Stimulated activated CD4-positive, alpha-beta T cell treated with anti-CD3 and anti-CD28 coated beads, TNF-alpha, amount 100 ng/mL, for 24 hours (primary cell): Measurements from ENCODE around the gene TENT5A.
"Not testable (repeated sequence)": the region's sequence is repeated elsewhere in the genome, so short reads cannot be mapped to it uniquely, and the experiment has no call there.

Experiments used
- DNase-seq, 3 experiments: peaks; one replicate each; pipeline ENCODE4 v3.0.0-alpha.2; 2020; ENCODE audit warnings: low read depth in 3 of 3

TENT5A gene

DNA sequence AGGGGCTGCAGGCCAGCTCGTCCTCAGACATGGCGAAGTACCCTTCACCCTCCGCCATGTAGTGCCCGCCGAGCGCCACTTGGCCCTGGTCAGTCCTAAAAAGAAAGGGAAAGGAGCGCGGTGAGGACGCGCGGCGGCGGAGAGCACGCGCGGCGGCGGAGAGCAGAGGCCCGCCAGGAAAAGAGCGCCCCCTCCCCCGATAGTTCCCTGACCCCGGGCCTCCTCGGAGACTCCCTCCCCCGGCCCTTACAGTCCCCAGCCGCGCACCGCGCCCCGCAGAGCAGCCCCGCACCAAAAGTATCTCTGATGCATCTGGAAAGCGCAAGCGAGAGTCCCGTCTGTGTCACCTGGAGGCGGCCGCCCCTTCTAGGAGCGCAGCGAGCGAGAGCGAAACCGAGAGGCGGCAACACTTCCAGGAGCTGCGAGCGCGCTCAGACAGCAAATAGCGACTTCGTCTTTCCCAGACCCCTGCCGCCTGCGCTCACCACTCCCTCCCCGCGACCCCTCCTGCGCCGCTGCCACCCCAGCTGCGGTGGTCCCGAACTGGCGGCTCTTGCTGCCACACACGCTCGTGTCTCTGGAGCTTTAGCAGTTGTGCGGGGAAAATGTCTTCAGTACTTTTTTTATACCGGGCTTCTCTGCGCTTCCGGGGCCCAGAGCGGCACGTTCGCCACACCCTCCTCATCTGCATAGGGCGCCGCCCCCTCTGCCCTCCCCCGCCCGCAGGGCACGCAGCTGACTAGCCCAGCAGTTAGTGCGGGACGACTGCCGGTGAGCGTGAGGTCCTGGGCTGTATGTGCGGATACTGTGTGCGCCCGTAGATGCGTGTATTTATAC is at the start of gene TENT5A:
Gene TENT5A, minus strand, starts transcription at position 598 of the 837 bp plus-strand sequence. Its CDS starts 540 bp downstream, at position 58.
- peak; percentile 62 to 78 (median 66) for DNase-seq

DNA sequence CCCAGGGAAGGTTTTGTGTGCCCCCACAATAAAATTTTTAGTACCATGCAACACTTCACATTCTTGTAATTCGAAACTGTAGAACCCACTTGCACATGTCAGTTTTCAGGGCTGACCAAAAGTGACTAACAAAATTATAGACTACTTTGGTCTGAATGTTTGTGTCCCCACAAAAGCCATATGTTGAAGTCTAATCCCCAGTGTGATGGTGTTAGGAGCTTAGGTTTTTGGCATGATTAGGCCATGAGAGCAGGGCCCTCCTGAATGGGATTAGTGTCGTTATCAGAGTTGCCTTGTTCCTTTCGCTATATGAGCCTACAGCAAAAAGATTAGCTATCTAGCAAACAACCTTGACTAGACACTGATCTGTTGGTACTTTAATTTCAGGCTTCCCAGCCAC is 49.0 kb upstream of the TENT5A start:
- no peak for DNase-seq

DNA sequence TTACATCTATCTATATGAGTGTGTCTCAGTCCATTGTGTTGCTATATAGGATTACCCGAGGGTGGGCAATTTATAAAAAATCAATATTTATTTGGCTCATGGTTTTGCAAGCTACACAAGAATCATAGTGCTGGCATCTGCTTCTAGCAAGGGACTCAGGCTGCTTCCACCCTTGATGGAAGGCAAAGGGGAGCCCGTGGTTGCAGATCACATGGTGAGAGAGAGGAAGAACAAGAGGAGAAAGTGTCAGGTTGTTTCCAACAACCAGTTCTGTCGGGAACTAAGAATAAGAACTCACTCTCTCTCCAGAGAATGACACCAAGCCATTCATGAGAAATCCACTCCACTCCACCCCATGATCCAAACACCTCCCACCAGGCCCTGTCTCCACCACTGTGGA is 48.2 kb upstream of the TENT5A start:
- no peak for DNase-seq

DNA sequence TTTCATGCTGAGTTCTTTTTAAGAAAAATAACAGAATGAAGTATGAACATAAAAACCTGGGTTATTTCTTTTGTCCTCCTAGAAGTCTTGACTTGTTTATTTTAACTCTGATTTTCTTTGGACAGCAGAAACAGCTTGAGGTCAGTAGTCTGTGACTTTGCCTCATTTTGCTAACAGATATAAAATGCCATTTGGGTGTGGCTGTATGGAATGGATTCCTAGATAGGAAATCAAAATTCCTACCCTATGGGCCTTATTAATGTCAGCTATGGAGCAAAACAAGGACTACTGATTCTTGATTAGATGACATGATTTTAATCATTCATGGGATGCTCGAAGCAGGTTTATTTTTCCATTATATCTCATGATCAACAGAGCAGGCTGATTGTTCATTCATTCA is 46.8 kb upstream of the TENT5A start:
- no peak for DNase-seq

DNA sequence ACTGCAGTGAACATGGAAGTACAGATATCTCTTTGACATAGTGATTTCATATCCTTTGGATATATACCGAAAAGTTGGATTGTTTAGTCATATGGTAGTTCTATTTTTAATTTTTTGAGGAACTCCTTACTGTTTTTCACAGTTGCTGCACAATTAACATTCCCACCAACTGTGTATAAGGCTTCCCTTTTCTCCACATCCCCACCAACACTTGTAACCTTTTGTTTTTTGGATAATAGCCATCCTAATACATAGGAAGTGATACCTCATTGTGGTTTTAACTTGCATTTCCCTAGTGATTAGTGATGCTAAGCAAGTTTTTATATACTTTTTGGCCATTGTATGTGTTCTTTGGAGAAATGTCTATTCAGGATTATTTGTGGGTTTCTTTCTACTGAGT is 45.1 kb upstream of the TENT5A start:
- no peak for DNase-seq

DNA sequence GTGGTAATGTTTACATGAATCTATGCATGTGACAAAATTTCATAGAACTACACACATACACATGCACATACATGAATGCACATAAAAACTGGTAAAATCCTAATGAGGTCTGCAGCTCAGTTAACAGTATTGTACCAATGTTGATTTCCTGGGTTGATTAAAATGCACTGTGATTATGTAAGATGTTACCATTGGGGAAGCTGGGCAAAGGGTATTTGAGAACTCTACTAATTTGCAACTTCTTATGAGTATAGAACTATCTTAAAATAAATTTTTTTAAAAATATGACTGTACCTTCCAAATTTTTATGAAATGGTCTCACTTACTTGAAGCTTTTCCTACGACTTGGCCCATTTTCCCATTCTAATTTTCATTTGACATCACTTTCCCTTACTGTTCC is 43.4 kb upstream of the TENT5A start:
- DNase-seq, result no peak

DNA sequence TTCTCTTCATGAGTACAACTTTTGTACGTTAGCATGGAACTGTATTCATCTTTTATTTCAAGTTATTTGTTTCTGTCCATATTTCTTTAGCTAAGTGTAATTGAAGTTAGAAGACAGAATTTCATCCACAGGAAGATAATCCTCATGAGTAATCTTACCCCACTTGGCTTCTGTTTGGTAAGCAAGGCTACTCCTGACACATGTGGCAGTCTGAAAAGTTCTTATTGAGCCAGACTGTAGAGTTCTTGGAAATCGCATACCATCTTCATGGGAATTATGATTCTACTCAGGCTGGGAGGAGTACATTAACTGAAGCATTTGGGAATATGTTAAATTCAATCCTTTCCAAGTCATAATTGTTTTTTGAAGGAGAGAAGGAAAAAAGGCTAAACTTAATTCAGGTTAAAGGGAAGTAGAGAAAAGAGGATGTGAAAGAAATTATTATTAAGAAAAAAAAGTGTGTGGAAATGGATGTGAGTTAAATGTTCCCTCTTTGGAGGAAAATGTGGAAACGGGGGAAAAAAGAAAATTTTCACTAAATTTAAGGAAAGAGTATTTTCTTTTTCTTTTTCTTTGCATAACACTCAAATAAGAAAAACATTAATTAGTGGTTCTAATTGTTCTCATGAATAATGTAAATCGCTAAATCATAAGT is 41.5 kb upstream of the TENT5A start:
- DNase-seq, result no peak

DNA sequence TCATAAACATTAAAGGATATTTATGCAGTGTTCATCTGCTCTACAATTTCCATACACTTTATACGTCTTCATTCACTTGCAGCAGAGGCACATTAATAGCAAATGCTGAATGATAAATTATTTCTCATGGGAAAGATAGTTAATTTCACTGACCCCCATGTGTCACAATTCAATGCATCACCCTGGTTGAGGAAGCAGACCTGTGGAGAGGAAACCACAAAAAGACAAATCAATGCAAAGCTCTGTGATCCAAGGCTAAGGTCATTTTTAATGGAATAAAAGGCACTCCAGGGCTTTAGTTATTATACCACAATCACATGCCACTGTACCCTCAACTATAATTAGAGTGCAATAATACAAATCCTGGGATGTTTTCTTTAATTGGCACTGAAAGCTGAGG is 40.3 kb upstream of the TENT5A start:
- no peak for DNase-seq

DNA sequence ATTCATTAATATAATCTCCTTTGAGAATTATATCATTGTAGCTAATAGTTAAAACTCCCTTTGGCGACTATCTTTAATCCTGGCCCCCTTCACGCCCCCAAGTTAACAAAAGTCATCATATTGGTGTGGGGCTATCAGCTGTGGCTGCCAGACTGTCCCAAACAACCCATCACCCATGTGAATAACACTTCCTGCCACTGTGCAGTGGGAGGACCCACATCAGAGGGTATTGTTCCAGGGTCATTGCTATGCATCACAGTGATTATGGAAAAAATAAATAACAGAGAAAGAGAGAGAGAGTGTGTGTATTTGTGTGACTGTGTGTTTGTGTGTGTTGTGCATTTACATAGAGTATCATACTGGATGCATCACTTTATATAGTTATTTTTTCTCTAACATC is 39.3 kb upstream of the TENT5A start:
- DNase-seq, result no peak

DNA sequence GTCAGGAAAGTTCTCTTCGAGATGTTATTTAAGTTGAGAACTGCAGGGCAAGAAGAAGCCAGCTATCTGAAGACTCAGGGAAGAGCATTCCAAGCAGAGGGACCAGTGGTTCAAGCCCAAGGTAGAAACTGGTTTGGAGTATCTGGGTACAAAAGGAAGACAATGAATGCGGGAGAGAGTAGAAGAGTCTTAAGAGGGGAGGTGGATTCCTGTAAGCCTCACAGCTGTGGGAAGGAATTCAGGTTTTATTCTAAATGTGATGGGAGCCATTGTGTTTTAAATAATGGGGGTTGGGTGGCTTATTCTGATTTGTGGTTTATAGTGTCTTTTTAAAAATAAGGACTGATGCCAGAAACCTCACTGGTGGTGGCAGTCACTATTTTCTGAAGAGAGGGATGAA is 37.6 kb upstream of the TENT5A start:
- DNase-seq, result no peak

DNA sequence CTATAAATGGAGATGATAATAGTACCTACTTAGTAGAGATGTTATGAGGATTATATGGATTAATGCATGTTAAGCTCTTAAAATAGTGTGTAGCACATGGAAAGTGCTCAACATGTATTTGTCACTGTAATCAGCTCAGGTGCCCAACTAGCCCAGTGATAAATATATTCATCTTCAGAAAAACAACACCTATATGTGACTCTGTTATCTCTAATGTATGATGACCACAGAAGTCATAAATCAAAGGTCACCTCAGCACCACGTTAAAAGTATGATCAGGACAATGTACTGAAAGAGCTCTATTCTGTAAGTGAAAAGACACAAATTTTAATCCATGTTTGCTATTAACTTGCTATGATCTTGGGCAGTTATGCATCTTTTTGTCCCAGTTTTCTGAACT is 36.8 kb upstream of the TENT5A start:
- DNase-seq, result no peak

DNA sequence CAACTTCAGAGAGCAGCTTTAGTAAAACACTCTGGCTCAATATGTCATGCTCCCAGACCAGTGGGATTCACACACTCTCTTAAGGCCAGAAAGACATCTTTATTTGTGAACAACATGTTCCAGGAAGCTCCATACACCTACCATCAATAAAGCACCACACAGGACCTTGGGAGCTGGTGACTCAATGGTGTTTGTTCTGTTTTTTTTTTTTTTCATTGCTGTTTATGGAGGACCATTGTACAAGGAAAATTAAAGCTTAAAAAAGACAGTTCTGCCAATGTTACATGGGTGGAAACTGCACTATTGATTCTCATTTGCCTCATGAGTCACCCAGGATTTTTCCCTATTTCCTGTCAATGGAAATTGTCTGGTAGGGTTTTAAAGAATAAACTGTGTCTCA is 36.3 kb upstream of the TENT5A start:
- DNase-seq, result no peak

DNA sequence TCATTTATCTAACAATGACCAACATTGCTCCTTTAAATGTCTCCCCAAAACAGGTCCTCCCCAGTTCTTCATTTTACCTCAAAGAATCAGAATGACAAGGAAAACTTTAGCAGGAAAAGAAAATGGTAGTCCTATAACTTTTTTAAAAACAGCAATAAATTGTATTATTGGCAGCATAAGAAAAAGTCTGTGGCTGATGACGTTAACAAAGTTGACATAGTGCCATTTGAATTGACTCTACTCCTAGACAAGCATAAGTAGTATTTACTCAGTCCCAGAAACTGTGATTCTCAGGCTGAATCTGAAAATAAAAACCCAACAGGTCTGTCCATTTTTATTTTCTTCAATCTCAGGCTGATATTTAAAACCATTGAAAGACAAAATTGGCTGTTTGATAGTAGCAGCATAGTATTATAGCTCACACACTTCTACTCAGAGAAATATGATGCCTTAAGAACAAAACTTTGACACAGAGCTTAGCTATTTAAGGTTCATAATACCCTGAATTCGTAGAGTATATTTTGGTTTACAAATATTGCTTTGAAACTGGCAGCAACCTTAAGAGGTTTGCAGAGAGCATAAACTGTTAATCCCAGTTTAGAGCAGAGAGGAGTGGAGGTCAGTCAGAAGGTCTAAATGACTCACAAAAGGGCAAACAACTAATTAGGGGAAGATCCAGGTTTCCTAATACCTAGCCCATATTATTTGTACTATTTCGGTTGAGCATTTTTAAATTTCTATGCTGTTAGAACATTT is 35.0 kb upstream of the TENT5A start:
- no peak for DNase-seq

DNA sequence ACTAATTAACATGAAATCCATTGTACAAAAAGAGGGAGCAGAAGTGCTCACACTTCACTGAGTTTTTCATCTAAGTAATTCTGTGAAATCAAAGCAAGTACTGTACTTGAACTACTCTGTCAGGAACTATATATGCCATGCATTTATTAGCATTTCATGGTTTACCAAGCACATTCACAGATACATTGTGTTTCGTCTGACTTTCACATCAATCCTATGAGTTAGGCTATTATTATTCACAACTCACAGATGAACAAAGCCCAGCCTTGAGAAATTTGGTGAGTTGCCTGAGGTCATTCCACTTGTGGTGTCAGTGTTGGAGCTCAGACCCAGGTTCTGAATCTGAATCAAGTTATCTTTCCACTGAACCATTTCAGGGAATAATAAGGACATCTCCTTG is 33.7 kb upstream of the TENT5A start:
- no peak for DNase-seq

DNA sequence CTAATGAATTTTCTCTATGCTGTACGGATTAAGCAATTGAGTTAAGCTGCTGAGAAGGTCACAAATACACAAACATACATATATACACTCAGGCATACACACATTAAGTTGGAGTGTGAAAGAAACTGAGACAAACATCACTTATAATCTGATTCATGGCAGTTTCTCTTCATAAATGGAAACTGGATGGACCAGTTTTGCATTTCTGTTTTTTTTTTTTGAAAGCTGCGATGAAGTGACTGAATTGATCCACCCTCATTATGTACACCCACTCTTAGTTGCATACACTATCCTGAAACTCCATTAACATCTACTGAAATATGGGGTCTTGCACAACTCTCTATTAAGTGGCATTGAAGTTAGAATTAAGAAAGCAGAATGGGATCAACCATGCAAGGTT is 32.9 kb upstream of the TENT5A start:
- DNase-seq, result no peak

DNA sequence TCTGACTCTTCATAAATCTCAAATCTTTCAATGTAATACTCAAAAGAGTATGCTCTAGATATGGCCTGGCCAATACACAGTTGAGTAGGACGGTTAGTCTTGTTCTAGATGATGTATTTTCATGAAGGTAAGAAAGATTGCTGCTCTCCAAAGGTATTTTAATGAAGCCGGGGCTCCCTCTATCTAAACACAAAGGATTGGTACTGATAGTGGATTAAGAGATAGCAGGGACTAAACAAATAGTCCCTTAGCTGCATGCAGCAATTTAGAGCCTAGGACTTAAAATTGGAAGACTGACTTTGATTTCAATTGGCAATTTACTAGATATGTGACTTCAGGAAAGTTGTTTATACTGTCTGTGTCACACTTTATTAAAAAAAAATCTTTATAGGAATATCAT is 31.4 kb upstream of the TENT5A start:
- DNase-seq, result no peak

DNA sequence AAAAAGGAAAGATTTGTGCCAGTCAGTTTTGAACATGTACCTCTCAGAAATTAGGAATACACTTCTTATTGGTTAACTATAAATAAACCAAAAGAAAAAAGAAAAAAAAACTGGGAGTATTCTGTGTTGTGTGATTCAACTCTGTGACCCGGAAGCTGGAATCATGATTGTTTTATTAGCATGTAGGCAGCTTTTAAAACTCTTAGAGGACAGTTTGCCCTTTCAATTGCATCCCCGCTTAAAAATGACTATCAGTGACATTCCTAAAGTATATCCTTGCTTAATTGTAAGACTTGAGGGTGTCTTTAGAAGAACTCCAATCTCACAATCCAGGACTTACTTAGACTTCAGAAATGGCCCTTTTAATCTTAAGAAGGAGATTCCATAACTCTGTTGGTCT is 29.1 kb upstream of the TENT5A start:
- DNase-seq, result no peak

DNA sequence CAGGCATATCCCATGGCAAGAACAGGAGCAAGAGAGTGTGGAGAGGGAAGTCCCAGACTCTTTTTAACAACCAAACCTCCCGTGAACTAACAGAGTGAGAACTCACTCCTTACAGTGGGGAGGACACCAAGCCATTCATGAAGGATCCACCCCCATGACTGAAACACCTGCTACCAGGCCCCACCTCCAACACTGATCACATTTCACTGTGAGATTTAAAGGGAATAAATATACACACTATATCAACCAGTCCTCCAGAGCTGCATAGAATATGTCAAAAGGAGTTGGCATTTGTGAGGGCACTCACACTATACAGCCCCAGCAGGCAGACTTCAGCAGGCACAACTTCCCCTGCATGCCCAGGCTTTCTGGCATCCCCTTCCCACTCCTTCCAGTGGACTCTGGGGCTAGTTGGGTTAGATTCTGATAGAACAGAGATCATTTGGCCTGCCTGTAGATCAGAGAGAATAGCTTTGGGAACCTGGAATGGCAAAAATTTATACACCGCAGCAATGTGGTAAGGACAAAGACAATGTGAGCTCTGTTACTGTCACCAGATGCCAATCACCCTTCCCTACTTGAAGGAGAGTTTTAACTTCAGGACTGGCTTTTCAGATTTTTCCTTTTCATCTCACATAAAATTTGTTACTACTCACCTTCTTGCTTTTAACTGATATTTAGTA is 25.2 kb upstream of the TENT5A start:
- no peak for DNase-seq

DNA sequence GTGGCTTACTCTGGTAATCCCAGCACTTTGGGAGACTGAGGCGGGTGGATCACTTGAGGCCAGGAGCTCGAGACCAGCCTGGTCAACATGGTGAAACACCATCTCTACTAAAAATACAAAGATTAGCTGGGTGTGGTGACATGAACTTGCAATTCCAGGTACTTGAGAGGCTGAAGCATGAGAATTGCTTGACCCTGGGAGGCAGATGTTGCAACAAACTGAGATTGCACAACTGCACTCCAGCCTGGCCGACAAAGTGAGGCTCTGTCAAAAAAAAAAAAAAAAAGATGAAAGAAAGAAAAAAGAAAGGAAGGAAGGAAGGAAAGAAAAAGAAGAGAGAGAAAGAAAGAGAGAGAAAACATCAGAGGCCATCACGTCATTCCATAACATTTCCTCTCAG is 23.7 kb upstream of the TENT5A start:
- not testable (repeated sequence) for DNase-seq

DNA sequence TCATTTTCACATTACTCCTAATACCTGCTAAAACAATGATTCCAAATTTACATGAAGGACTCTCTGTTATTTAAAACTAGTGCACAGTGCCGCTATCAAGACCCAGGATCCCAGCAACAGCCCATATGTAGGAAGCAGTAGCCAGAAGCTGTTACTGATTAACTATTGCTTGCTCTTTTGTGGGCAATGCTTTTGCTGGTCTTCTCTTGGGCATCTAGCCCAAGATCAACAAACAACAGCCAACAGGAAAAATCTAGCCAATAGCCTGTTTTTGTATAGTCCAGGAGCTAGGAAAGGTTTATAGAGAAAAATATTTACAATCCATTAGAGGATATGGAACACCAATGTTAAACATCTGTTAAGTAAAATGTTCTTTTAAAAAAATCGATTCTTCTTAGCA is 22.1 kb upstream of the TENT5A start:
- DNase-seq, result no peak

DNA sequence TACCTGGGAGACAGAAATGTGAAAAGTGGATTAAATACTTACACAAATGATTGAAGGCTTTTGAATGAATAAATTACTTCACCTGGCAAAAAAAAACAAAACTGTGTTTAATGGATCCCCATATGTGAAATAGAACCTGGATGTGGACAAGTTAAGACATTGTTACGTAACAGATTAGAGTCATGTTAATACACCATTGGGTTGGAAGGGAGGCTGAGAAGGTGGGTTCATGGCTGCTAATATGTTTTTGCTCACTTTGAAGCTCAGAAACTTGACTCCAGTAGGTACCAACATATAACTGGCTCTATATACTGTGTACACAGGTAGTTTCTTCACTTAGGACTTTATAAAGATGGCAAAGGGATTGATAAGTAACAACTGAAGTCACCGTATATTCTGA is 21.4 kb upstream of the TENT5A start:
- no peak for DNase-seq

DNA sequence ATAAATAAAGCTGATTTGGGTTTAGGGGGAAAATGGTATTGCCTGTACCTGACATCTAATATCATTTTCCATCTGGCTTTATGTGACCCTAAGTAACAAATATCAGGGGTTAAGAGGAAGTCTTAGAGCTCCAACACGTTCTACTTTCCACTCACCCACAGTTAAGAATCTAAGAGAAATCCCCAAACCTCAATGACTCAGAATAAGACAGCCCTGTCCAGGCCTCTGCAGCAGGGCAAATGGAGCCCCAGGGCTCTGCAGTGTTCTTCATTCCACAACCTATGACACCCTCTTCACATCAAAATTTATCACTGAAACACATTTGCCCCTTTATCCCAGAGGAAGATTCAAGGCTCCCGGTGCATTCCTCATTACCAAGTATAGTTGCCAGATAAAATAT is 20.3 kb upstream of the TENT5A start:
- no peak for DNase-seq
